NB4 (cell line): ENCODE data around the gene IL17RE.
A peak's percentile ranks its signal among the peaks of the same experiment; 100 is the strongest.

Experiments
- DNase-seq: peaks from one replicate; pipeline ENCODE4 v3.0.0; 2010; ENCODE audit warnings: low read depth
- H3K4me3 ChIP-seq: one replicate; pipeline ENCODE4 v1.5.1; 2011; ENCODE audit warnings: mild to moderate bottlenecking, low read depth, low read length, moderate library complexity
- MYC ChIP-seq: IDR thresholded peaks from 2 replicates; pipeline ENCODE4 v1.6.1; 2011; ENCODE audit warnings: low read depth, low read length
- POLR2A ChIP-seq: IDR thresholded peaks from 2 replicates; pipeline ENCODE4 v1.6.1; 2011; ENCODE audit warnings: mild to moderate bottlenecking; ENCODE audit not compliant: insufficient read length; ENCODE audit errors: extremely low read depth
- TF ChIP-seq, protein P1 (sequence below): IDR thresholded peaks from 2 replicates; pipeline ENCODE4 v1.6.1; 2011; ENCODE audit warnings: low read depth, low read length
- TF ChIP-seq, protein P2 (sequence below): IDR thresholded peaks from one replicate; pipeline ENCODE4 v1.5.1; 2012; ENCODE audit warnings: low read depth, low read length

Gene IL17RE

GRCh38 chr3:9942164-9942563 is 39.5 kb downstream of the IL17RE start:
- DNase-seq: no peak
- TF ChIP-seq MYC (no peak), POLR2A (no peak)
- TF ChIP-seq, protein P1, sequence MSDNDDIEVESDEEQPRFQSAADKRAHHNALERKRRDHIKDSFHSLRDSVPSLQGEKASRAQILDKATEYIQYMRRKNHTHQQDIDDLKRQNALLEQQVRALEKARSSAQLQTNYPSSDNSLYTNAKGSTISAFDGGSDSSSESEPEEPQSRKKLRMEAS: no peak
- TF ChIP-seq, protein P2, sequence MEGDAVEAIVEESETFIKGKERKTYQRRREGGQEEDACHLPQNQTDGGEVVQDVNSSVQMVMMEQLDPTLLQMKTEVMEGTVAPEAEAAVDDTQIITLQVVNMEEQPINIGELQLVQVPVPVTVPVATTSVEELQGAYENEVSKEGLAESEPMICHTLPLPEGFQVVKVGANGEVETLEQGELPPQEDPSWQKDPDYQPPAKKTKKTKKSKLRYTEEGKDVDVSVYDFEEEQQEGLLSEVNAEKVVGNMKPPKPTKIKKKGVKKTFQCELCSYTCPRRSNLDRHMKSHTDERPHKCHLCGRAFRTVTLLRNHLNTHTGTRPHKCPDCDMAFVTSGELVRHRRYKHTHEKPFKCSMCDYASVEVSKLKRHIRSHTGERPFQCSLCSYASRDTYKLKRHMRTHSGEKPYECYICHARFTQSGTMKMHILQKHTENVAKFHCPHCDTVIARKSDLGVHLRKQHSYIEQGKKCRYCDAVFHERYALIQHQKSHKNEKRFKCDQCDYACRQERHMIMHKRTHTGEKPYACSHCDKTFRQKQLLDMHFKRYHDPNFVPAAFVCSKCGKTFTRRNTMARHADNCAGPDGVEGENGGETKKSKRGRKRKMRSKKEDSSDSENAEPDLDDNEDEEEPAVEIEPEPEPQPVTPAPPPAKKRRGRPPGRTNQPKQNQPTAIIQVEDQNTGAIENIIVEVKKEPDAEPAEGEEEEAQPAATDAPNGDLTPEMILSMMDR: no peak
- H3K4me3 ChIP-seq: no peak overlapping the region

DNA sequence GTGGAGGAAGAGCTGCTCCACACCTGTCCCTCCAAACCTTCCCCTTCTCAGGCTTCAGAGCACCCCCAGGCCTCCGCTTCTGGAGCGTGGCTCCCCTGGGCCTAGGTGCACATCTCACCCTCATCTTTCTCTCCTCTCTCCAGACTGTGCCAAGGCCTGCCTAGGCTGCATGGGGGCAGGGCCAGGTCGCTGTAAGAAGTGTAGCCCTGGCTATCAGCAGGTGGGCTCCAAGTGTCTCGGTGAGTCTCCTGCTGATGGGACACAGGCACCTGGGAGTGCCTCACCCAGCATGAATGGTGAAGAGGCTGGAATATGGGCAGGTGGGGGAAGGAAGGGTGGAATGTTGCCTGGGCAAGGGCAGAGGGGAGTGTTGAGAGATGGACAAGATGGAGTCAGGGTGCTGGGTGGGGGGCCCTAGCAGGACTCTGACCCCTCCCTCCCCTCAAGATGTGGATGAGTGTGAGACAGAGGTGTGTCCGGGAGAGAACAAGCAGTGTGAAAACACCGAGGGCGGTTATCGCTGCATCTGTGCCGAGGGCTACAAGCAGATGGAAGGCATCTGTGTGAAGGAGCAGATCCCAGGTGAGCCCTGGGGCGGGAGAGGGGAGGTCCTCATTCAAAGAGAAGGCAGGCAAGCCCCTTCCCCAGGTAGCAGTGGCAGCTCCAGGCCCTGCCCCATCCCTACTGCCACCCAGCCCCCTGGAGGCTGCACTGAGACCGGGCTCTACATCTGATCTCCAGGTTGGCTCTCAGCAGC is 40.5 kb downstream of the IL17RE start:
- DNase-seq: no peak
- no peak for TF ChIP-seq POLR2A
- TF ChIP-seq, protein P1: no peak
- TF ChIP-seq, protein P2: no peak
- TF ChIP-seq MYC: no peak

GRCh38 chr3:9944271-9944670 is 41.6 kb downstream of the IL17RE start:
- TF ChIP-seq, protein P2: no peak
- TF ChIP-seq, protein P1: no peak
- TF ChIP-seq POLR2A: no peak
- TF ChIP-seq MYC: no peak
- H3K4me3 ChIP-seq: no peak overlapping the region
- no peak for DNase-seq

More for the DNA sequence above, 40.5 kb downstream of the IL17RE start:
- no peak overlapping the region for H3K4me3 ChIP-seq

DNA sequence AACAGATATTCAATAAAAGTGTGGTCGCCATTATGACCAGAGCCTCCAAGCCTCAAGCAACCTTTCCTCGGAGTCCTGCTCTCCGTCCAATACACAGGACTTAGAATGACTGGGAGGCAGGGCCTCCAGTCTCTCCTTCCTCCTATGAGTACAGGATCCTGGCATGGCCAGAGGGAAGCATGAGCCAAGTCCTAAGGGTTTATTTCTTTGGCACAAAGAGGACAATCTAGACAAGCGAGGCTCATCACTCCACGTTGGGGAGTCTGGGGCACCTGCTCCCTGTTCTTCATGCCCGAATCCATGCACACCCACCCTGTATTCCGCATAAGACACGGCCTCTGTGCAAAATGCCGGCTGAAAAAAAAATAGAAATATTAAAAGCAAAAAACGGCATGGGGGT is 42.7 kb downstream of the IL17RE start:
- no peak overlapping the region for H3K4me3 ChIP-seq
- no peak for DNase-seq
- no peak for TF ChIP-seq MYC
- TF ChIP-seq, protein P2: no peak
- no peak for TF ChIP-seq POLR2A

- DNase-seq: peak; percentile 94
- TF ChIP-seq POLR2A: peak; percentile 72
- TF ChIP-seq, protein P2: peak; percentile 70
- TF ChIP-seq, protein P1: peak; percentile 58
- peak; percentile 74 for TF ChIP-seq MYC
- peak overlapping the region; percentile 63 for H3K4me3 ChIP-seq
These were observed 43.7 kb downstream of the IL17RE start for GRCh38 chr3:9946112-9947024.
